Nephron progenitor cell (in vitro differentiated cells): Measurements from ENCODE around the gene CPA4.
A peak's percentile ranks its signal among the peaks of the same experiment; 100 is the strongest.

Experiments used
- DNase-seq: peaks from one replicate; pipeline ENCODE4 v3.0.0; 2021
- H3K27ac Mint-ChIP-seq: 2 replicates; pipeline ENCODE4 v1.8.0; 2021; ENCODE audit warnings: mild to moderate bottlenecking, moderate library complexity, mixed read lengths
- H3K27me3 Mint-ChIP-seq: 2 replicates; pipeline ENCODE4 v1.8.0; 2021; ENCODE audit warnings: mild to moderate bottlenecking, low read depth, mixed read lengths; ENCODE audit not compliant: poor library complexity
- H3K36me3 Mint-ChIP-seq: 2 replicates; pipeline ENCODE4 v1.8.0; 2021; ENCODE audit warnings: low read depth, mixed read lengths
- H3K4me1 Mint-ChIP-seq: 2 replicates; pipeline ENCODE4 v1.8.0; 2021; ENCODE audit warnings: mixed read lengths
- H3K4me3 Mint-ChIP-seq: 2 replicates; pipeline ENCODE4 v1.8.0; 2021; ENCODE audit warnings: mild to moderate bottlenecking, moderate library complexity, mixed read lengths
- H3K9me3 Mint-ChIP-seq: 2 replicates; pipeline ENCODE4 v1.8.0; 2021; ENCODE audit warnings: mild to moderate bottlenecking, moderate library complexity, mixed read lengths
- TF ChIP-seq, protein P1 (sequence below): fragments of 200-600 bp; sonication (generic); IDR thresholded peaks from 2 replicates; pipeline ENCODE4 v1.5.0; 2021; ENCODE audit warnings: antibody characterized with exemption

The CPA4 gene

DNA sequence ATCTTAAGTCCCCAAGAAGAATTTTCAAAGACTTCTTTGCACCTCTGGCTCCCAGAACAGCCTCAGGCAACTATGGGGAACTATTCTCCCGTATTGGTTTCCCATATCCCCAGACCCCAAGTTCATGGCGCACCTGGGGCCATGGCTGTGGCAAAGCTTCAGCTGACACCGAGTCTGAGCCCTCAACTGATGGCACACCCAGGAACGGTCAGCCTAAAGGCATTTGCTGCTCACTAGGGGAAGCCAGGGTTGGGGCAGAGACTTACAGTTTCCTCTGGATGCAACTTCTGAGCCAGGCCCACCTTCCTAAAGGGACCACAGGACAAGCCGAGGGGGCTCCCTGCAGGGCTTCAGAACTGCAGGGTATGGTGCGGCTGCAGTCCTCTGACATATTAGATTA lies 73.6 kb downstream of the CPA4 start:
- H3K36me3 Mint-ChIP-seq, result no peaks in the 10 kb centered on the region

DNA sequence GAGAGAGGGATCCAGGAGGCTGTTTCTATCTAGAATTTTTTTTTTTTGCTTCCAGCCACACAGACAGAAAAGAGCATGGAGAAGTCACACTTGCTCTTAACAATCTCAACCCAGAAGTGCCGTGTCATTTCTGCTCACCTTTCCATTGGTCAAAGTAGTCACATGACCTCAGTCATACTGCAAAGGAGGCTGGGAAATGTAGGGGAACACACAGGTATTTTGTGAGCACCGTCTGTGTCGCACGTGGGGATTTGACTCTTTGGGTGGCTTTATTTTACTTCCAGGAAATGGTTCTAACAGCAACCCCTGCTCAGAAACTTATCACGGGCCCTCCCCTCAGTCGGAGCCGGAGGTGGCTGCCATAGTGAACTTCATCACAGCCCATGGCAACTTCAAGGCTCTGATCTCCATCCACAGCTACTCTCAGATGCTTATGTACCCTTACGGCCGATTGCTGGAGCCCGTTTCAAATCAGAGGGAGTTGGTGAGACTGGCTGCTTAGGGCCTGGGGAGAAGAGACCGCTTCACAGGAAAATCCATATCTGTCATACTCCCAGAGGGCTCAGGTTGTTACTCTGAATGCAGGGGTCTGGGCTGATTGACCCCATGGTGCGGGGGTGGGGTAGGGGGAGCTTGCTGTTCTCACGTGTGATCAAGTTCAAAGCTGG lies 74.3 kb downstream of the CPA4 start:
- no peaks in the 10 kb centered on the region for H3K27me3 Mint-ChIP-seq
- peaks cover 6% of the 10 kb centered on the region for H3K9me3 Mint-ChIP-seq
- peak overlapping the region; percentile 59 for H3K27ac Mint-ChIP-seq
- H3K36me3 Mint-ChIP-seq, result peaks cover 5% of the 10 kb centered on the region
- H3K4me1 Mint-ChIP-seq, result peaks cover 83% of the 10 kb centered on the region
- no peak overlapping the region for H3K4me3 Mint-ChIP-seq
- TF ChIP-seq, protein P1, sequence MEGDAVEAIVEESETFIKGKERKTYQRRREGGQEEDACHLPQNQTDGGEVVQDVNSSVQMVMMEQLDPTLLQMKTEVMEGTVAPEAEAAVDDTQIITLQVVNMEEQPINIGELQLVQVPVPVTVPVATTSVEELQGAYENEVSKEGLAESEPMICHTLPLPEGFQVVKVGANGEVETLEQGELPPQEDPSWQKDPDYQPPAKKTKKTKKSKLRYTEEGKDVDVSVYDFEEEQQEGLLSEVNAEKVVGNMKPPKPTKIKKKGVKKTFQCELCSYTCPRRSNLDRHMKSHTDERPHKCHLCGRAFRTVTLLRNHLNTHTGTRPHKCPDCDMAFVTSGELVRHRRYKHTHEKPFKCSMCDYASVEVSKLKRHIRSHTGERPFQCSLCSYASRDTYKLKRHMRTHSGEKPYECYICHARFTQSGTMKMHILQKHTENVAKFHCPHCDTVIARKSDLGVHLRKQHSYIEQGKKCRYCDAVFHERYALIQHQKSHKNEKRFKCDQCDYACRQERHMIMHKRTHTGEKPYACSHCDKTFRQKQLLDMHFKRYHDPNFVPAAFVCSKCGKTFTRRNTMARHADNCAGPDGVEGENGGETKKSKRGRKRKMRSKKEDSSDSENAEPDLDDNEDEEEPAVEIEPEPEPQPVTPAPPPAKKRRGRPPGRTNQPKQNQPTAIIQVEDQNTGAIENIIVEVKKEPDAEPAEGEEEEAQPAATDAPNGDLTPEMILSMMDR, result no peak
- DNase-seq, result no peak

More for the DNA sequence above, 73.6 kb downstream of the CPA4 start:
- H3K4me1 Mint-ChIP-seq, result peaks cover 76% of the 10 kb centered on the region
- no peak overlapping the region for H3K27ac Mint-ChIP-seq
- no peak overlapping the region for H3K4me3 Mint-ChIP-seq
- no peaks in the 10 kb centered on the region for H3K27me3 Mint-ChIP-seq
- DNase-seq, result no peak
- no peaks in the 10 kb centered on the region for H3K9me3 Mint-ChIP-seq
- TF ChIP-seq, protein P1, result no peak

DNA sequence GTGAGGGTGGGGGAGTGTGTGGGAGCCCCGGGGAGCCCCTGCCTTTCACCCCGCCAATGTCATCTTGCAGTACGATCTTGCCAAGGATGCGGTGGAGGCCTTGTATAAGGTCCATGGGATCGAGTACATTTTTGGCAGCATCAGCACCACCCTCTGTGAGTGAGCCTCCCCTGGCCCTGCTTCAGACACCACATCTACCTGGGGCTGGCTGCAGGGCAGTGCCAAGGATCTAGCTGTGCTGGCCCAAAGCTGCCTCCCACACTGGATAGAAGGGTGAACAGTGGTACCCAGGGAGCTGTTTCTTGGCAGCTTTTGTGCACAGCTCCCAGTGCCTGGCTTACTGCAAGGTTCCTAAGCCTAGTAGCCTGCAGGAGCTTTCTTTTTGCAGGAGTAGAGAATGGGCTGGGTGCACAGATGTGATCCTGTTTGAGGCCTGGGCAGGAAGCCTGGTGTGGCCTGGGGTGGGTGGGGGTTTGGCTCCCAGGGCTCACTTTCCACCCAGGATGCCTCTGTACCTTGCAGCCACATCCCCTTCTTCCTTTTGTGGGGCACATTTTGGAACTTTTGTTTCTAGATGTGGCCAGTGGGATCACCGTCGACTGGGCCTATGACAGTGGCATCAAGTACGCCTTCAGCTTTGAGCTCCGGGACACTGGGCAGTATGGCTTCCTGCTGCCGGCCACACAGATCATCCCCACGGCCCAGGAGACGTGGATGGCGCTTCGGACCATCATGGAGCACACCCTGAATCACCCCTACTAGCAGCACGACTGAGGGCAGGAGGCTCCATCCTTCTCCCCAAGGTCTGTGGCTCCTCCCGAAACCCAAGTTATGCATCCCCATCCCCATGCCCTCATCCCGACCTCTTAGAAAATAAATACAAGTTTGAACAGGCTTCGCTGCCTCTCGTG lies 75.1 kb downstream of the CPA4 start:
- no peaks in the 10 kb centered on the region for H3K27me3 Mint-ChIP-seq
- peaks cover 5% of the 10 kb centered on the region for H3K36me3 Mint-ChIP-seq
- TF ChIP-seq, protein P1, result no peak
- H3K9me3 Mint-ChIP-seq, result peaks cover 8% of the 10 kb centered on the region
- no peak overlapping the region for H3K4me3 Mint-ChIP-seq
- DNase-seq, result no peak
- H3K4me1 Mint-ChIP-seq, result peaks cover 85% of the 10 kb centered on the region
- H3K27ac Mint-ChIP-seq, result peak overlapping the region; percentile 20

DNA sequence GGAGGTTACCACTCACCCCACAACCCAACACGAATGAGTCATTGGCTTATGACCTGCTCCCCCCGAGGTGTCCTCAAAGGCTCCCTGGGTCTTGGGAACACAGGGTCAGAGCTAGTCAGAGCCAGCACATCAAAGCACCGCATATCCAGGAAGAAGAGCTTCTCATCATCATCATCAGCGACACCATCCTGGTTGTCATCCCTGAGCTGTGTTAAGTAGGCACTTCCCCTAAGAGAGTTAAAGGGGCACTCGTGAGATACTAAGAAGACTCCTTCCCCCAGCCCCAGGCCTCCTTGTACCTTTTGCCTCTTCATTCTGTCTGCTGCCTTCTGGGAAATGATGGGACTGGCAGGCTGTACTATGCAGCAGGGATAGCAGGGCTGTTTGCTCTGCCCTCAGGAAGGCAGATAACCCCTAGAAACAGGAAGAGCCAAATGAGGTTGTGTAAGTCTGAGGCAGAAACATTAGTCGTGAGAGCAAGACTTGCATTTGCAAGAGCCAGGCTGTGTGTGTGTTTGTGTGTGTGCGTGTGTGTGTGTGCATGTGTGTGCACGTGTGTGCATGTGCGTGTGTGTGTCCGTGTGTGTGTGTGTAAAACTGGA lies 76.2 kb downstream of the CPA4 start:
- H3K27ac Mint-ChIP-seq, result peak overlapping the region; percentile 96
- peaks cover 89% of the 10 kb centered on the region for H3K4me1 Mint-ChIP-seq
- peak overlapping the region; percentile 41 for H3K4me3 Mint-ChIP-seq
- H3K36me3 Mint-ChIP-seq, result peaks cover 5% of the 10 kb centered on the region
- H3K9me3 Mint-ChIP-seq, result peaks cover 8% of the 10 kb centered on the region
- H3K27me3 Mint-ChIP-seq, result no peaks in the 10 kb centered on the region
- TF ChIP-seq, protein P1, result no peak
- DNase-seq, result no peak

DNA sequence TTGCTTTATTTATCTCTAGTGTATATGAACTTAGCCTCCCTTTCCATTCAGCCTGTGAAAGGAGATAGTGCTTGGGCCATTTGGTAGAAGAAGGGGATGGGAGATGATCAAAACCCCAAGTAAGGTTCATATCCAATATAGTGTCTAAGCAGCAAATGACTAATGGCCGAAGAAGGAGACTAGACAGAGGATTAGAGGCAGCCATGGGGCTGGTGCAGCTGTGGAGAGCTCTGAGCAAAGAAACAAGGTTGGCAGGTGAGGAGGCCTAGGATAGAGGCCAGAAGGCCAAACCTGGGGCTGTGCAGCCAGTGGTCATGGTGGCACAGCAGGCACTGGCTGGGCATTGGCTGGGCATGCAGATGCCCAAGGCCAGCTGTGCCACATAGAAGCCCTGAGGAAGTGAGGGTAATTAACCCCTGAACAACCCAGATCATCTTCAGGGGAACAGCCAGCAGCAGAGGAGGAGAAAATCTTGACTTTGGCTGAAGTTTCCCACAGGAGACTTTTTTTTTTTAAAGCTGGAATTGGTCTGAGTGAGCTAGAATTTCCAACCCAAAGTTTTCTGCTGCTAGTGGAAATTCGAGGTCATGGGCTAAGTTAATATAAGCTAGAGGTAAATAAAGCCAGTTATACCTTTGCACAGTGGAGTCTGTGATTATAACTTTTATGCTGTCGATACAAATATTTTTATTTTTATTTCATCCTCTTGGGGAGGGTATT lies 77.0 kb downstream of the CPA4 start:
- peak overlapping the region; percentile 96 for H3K27ac Mint-ChIP-seq
- peaks cover 92% of the 10 kb centered on the region for H3K4me1 Mint-ChIP-seq
- peaks cover 5% of the 10 kb centered on the region for H3K36me3 Mint-ChIP-seq
- TF ChIP-seq, protein P1, result no peak
- no peak for DNase-seq
- H3K27me3 Mint-ChIP-seq, result no peaks in the 10 kb centered on the region
- H3K4me3 Mint-ChIP-seq, result peak overlapping the region; percentile 23
- peaks cover 8% of the 10 kb centered on the region for H3K9me3 Mint-ChIP-seq
